ENCODE data around the gene NUBP2.
"Not testable (repeated sequence)": the region's sequence is repeated elsewhere in the genome, so short reads cannot be mapped to it uniquely, and the experiment has no call there.

Gene NUBP2

DNA sequence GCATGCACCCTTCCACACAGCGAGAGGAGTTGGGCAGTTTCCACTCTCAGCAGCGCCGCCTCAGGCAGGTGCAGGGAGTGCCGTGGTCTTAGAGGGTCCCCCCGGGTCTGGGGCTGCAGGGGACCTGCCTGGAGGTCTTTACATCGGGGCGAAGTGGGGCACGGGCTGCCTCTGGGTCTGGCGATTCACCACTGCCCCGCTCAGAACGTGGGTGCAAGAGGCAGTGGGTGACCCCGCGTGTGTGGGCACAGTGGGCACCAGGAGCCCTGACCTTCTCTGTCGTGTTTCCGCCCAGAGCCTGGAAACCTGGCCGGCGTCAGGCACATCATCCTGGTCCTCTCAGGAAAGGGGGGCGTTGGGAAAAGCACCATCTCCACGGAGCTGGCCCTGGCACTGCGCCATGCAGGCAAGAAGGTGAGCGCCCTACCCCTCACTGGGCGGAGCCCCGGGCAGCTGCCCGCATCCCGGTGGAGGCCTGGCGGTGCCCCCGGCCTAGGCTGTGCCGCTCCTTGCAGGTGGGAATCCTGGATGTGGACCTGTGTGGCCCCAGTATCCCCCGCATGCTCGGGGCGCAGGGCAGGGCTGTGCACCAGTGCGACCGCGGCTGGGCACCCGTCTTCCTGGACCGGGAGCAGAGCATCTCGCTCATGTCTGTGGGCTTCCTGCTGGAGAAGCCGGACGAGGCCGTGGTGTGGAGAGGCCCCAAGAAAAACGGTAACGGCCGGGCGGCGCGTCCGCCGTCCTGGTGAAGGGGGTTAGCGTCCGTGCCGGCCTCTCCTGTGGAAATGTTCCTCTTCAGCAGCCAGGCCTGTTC lies 3.7 kb downstream of the NUBP2 start:
- no peak for DNase-seq (ENCODE audit: low read depth in 2 of 2)

GRCh38 chr16:1787056-1787321 lies 4.2 kb downstream of the NUBP2 start:
- DNase-seq (ENCODE audit: low read depth in 2 of 2), result no peak

GRCh38 chr16:1787322-1788094 lies 4.7 kb downstream of the NUBP2 start:
- DNase-seq (ENCODE audit: low read depth in 2 of 2), result no peak

DNA sequence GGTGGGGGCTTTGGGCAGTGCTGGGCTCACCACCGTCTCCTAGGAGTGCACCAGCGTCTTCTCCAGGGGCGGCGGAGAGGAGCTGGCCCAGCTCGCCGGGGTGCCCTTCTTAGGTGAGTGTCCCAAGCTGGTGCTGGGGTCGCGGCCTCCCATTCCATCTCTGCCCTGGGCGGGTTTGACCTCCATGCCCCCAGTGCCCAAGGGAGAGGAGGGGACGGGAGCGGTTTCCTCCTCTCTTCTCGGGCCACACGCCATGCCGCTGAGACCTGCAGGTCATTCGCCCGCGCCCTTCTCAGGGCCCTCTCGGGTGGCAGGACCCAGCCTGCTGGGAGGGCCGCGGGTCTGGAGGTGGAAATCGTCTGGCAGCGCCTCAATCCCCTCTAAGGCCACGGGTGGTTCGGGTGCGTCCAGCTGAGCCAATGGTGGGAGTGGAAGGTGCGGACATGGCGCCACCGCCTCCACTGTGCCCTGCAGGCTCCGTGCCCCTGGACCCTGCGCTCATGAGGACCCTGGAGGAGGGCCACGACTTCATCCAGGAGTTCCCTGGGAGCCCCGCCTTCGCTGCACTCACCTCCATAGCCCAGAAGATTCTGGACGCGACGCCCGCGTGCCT lies 5.4 kb downstream of the NUBP2 start:
- DNase-seq (ENCODE audit: low read depth in 2 of 2), result no peak

- DNase-seq (ENCODE audit: low read depth in 2 of 2), result no peak
Observed at GRCh38 chr16:1788708-1789100, 5.9 kb downstream of the NUBP2 start.

DNA sequence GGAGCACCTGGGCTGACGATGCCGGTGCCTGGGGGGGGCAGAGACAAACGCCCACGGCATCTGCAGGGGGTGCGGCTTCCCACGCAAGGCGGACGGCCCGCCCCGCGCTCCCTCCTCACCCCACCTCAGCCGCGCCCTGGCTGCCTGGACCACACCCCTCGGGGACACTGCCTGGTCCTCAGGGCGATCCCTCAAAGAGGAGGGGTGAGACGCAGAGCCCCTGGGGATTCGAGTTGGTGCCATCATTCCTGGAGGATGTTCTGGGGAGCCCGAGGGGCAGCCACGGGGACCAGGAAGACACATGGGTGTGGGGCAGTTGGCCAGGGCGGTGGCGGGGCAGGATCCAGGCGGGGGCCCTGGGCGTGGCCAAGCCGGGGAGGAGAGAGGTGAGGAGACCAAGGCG lies 6.9 kb downstream of the NUBP2 start:
- no peak for DNase-seq (ENCODE audit: low read depth in 2 of 2)

GRCh38 chr16:1790261-1790610 lies 7.5 kb downstream of the NUBP2 start:
- no peak for DNase-seq (ENCODE audit: low read depth in 2 of 2)

- DNase-seq (ENCODE audit: low read depth in 2 of 2), result no peak
Observed at GRCh38 chr16:1790611-1791255, 8.0 kb downstream of the NUBP2 start.

DNA sequence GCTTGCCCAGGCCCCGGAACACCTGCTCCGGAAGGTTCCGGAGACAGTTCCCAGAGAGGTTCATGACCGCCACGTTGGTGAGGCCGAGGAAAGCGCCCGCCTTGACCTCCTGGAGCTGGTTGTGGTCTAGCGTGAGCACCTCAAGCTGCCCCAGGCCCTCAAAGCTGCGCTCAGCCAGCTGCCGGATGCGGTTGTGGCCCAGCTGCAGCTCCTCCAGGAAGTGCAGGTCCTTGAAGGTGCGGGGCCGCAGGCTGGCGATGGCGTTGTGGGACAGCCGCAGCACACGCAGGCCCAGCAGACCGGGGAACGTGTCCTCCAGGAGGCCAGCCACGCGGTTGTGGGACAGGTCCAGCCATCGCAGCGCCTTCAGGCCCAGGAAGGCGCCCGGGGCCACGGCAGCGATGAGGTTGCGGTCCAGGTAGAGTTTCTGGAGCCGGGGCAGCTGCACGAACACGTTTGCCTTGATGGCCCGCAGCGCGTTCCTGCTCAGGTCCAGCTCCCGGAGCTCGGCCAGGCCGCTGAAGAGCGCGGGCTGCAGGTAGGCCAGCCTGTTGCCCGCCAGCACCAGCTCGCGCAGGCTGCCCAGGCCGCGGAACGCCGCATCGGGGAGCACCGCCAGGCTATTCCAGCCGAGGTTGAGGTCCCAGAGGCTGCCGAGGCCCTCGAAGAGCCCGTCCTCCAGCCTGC lies 8.6 kb downstream of the NUBP2 start:
- no peak for DNase-seq (ENCODE audit: low read depth in 2 of 2)

GRCh38 chr16:1791943-1792812 lies 9.4 kb downstream of the NUBP2 start:
- DNase-seq (ENCODE audit: low read depth in 2 of 2), result no peak

DNA sequence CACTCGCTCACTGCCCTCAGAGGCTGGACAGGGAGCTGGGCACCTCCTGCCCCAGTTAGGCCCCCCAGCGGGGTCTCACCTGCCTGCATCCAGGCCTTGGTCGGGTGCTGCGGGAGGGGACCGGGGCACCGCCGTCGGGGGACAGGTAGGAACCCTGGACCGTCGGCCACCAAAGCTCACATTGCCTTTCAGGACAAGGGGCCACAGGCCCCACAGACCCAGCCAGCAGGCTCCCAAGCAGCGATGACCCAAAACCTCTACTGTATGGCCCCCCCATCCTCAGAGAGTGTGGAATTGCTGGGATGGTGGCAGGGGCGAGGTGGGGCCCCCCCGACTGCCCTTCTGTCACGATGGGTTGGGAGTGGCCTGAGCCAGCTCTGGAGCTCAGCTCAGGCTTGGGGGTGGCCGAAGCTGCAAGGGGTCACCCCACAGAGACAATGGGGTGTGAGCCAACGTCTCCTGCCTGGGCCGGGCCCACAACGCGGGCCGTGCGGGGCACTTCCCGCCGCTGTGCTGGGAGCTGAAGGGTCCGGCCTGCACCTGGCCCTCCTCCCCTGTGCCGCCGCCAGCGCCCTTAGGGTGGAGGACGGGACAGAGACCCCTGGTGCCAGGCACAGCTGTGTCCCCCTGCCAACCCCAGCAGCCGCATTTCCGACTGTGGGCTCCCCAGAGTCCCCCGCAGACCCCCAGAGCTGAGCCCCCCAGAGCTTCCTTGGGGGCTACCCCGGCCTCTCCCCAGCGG lies 10.2 kb downstream of the NUBP2 start:
- DNase-seq (ENCODE audit: low read depth in 2 of 2), result no peak

GRCh38 chr16:1793578-1794220 lies 10.9 kb downstream of the NUBP2 start, which contains the start of gene IGFALS:
IGFALS (minus strand) TSS chr16:1793705; CDS start chr16:1793652, 53 bp downstream.
- no peak for DNase-seq (ENCODE audit: low read depth in 2 of 2)

GRCh38 chr16:1794221-1794871 lies 11.6 kb downstream of the NUBP2 start:
- no peak for DNase-seq (ENCODE audit: low read depth in 2 of 2)

GRCh38 chr16:1794908-1795666 lies 12.3 kb downstream of the NUBP2 start:
- no peak for DNase-seq (ENCODE audit: low read depth in 2 of 2)

GRCh38 chr16:1799263-1799662 lies 16.5 kb downstream of the NUBP2 start:
- DNase-seq (ENCODE audit: low read depth in 2 of 2), result not testable (repeated sequence)

DNA sequence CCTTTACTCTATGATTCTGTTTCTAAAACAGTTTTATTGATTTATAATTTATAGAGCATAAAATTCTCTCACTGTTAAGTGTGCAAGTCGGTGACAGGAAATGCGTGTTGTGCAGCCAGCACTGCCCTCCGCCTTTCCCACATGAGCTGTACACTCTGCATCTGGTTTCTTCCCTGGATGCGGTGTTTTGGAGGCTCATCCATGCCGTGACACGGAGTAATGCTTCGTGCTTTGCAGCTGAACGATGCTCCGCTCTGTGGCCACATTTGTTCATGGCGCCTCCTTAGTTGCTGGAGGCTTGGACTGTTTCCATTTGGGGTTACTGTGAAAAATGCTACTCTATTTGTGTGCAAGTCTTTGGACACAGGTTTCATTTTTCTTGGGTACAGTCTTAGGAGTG lies 17.9 kb downstream of the NUBP2 start:
- no peak for DNase-seq (ENCODE audit: low read depth in 2 of 2)

DNA sequence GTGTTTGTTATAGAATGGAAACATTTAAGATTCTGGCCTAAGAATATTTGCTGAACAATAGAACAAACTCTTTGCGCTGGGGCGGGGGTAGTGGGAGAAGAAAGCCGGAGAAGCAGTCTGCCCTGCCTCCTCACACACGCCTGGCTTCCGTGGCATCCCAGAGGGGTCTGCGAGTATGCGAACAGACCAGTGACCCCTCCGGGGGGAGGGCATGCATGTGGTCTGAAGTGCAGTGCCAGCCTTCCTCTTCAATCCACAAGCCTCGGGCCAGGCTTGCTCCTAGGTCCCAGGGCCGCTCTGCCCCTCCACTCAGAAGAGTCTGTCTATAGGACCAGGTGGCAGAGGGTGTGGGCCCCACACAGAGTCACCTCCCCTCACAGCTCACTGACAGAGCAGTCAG lies 24.9 kb downstream of the NUBP2 start:
- no peak for DNase-seq (ENCODE audit: low read depth in 2 of 2)

DNA sequence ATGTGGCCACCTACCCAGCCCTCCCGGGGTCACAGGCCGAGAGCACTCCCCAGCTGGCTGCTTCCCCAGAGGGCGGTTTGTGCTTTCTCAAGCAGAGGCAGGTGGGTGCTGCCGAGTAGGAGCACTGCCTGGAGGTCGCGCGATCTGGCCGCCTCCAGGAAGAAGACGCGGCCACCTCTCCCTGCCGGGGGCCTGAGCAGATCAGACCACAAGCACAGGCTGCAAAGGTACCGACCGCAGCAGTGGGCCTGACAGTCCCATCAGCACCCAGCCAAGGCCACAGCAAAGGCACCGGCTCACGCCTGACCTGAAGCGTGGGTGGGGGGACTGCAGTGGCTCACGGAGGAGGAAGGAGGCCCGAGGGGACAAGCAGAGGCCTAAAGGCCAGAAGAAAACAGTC lies 25.9 kb downstream of the NUBP2 start:
- DNase-seq (ENCODE audit: low read depth in 2 of 2), result no peak
